ENCODE results near the gene GPSM1.

DNA sequence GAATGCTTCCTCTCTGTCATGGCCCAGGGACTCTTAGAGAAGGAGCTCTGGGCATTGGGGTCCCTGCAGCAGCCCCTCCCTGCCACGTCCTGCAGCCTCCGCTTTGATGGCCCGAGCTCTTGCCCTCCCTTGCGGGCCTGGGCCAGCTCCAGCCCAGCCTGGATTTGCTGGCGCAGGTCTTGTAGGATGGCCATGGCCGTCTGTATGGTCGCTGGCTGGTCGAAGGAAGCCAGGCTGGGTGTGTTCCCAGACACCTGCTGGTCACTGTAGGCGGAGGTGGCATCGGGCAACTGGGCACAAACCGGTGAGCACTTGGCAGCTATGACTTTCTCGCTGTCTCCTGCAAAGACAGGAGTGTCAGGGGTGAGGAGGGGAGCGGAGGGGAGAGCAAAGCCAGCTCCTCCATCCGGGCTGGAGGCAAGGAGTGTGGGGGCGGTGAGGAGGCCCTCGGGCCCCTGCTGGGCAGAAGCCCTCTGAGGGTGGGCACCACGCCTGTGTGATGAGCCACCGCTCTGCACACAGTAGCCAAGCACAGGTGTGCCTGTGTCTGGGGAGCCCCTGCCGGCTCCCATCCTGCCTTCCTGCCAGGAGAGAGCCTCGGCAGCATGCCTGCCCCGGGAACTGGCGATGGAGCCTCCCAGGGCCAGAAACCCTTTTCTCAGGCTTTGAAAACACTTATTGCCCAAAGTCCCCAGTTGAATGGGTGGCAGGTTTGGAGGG, 35.9 kb upstream of the GPSM1 start:
- TF ChIP-seq, protein P1, sequence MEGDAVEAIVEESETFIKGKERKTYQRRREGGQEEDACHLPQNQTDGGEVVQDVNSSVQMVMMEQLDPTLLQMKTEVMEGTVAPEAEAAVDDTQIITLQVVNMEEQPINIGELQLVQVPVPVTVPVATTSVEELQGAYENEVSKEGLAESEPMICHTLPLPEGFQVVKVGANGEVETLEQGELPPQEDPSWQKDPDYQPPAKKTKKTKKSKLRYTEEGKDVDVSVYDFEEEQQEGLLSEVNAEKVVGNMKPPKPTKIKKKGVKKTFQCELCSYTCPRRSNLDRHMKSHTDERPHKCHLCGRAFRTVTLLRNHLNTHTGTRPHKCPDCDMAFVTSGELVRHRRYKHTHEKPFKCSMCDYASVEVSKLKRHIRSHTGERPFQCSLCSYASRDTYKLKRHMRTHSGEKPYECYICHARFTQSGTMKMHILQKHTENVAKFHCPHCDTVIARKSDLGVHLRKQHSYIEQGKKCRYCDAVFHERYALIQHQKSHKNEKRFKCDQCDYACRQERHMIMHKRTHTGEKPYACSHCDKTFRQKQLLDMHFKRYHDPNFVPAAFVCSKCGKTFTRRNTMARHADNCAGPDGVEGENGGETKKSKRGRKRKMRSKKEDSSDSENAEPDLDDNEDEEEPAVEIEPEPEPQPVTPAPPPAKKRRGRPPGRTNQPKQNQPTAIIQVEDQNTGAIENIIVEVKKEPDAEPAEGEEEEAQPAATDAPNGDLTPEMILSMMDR (IDR thresholded peaks at IDR 0.05) = no peak
- TF ChIP-seq POLR2AphosphoS5 (IDR thresholded peaks at IDR 0.05) = no peak
- TF ChIP-seq POLR2A (IDR thresholded peaks at IDR 0.05) = no peak

Data from sigmoid colon (tissue), 4 donors.